Vagina (tissue), 2 donors: Measurements from ENCODE around the gene MTCL3.

Source experiments
- DNase-seq, 2 donors: peaks; one replicate each; pipeline ENCODE4 v3.0.0-alpha.2; 2017; ENCODE audit errors: extremely low spot score in 2 of 2
- H3K27ac ChIP-seq: fragments of 200-600 bp; sonication (generic); one replicate; pipeline ENCODE4 v1.5.1; 2019
- H3K27me3 ChIP-seq: fragments of 200-600 bp; sonication (generic); one replicate; pipeline ENCODE4 v1.5.1; 2019
- H3K36me3 ChIP-seq, 2 donors: fragments of 200-600 bp; sonication (generic); one replicate each; pipeline ENCODE4 v1.5.1; 2017 to 2019
- H3K4me1 ChIP-seq: fragments of 200-600 bp; sonication (generic); one replicate; pipeline ENCODE4 v1.5.1; 2019
- H3K4me3 ChIP-seq, 2 donors: fragments of 200-600 bp; sonication (generic); 1 replicate in 1 of 2; 2 replicates in 1 of 2; pipeline ENCODE4 v1.5.1; 2016 to 2019
- H3K9me3 ChIP-seq: fragments of 200-600 bp; sonication (generic); one replicate; pipeline ENCODE4 v1.5.1; 2019
- CTCF ChIP-seq, 3 experiments: fragments of 450-650 bp in 2 of 3; fragments of 200-600 bp in 1 of 3; sonication (generic) in 1 of 3; IDR thresholded peaks; one replicate each; pipeline ENCODE4 v1.5.1; 2017 to 2019; ENCODE audit warnings: antibody characterized with exemption in 3 of 3, mild to moderate bottlenecking in 2 of 3, moderate library complexity in 2 of 3
- POLR2A ChIP-seq, 2 donors: fragments of 450-650 bp; IDR thresholded peaks; one replicate each; pipeline ENCODE4 v1.6.1; 2017; ENCODE audit warnings: antibody characterized with exemption in 2 of 2, mild to moderate bottlenecking in 2 of 2, moderate library complexity in 2 of 2
- POLR2AphosphoS5 ChIP-seq, 2 donors: sonication (generic); formaldehyde crosslinking; IDR thresholded peaks; one replicate each; pipeline ENCODE4 v1.9.0; 2017; ENCODE audit warnings: antibody characterized with exemption in 2 of 2, mild to moderate bottlenecking in 2 of 2, low read depth in 1 of 2; ENCODE audit not compliant: insufficient read depth in 1 of 2
- intact Hi-C: fragments of 100-400 bp; cut with DNase I; formaldehyde crosslinking; loops from one replicate; pipeline ENCODE4 v1.15.1; 2023

MTCL3 gene

GRCh38 chr6:127515794-127516661 is 3.1 kb downstream of the MTCL3 start:
- H3K27ac ChIP-seq = peak overlapping the region; percentile 1
- no peaks in the 10 kb centered on the region for H3K27me3 ChIP-seq
- H3K9me3 ChIP-seq = no peaks in the 10 kb centered on the region
- intact Hi-C loops = no loop called here
- no peaks in the 10 kb centered on the region for H3K36me3 ChIP-seq
- peaks cover 33% of the 10 kb centered on the region for H3K4me1 ChIP-seq
- peak overlapping the region; percentile 57 to 69 for H3K4me3 ChIP-seq
- TF ChIP-seq POLR2A (IDR thresholded peaks at IDR 0.05) (no peak), POLR2AphosphoS5 (IDR thresholded peaks at IDR 0.05; ENCODE audit: insufficient read depth in 1 of 2, low read depth in 1 of 2) (peak in 1 of 2 donors; percentile 23), CTCF (IDR thresholded peaks at IDR 0.05) (peak in 1 of 3 experiments; percentile 24)
- DNase-seq = no peak

- no peaks in the 10 kb centered on the region for H3K9me3 ChIP-seq
- H3K4me3 ChIP-seq = peak overlapping the region; percentile 57 to 69
- TF ChIP-seq POLR2A (IDR thresholded peaks at IDR 0.05) = no peak
- no peak for TF ChIP-seq CTCF (IDR thresholded peaks at IDR 0.05)
- no peak for TF ChIP-seq POLR2AphosphoS5 (IDR thresholded peaks at IDR 0.05; ENCODE audit: insufficient read depth in 1 of 2, low read depth in 1 of 2)
- H3K36me3 ChIP-seq = no peaks in the 10 kb centered on the region
- no peak for DNase-seq
- intact Hi-C loops = no loop called here
- no peaks in the 10 kb centered on the region for H3K27me3 ChIP-seq
- H3K4me1 ChIP-seq = peaks cover 33% of the 10 kb centered on the region
- H3K27ac ChIP-seq = no peak overlapping the region
Measured at GRCh38 chr6:127515234-127515793, 3.8 kb downstream of the MTCL3 start.

GRCh38 chr6:127514773-127515227 is 4.3 kb downstream of the MTCL3 start:
- peaks cover 33% of the 10 kb centered on the region for H3K4me1 ChIP-seq
- no peaks in the 10 kb centered on the region for H3K9me3 ChIP-seq
- DNase-seq = no peak
- TF ChIP-seq POLR2A (IDR thresholded peaks at IDR 0.05) (no peak), CTCF (IDR thresholded peaks at IDR 0.05) (no peak), POLR2AphosphoS5 (IDR thresholded peaks at IDR 0.05; ENCODE audit: insufficient read depth in 1 of 2, low read depth in 1 of 2) (no peak)
- intact Hi-C loops = no loop called here
- no peak overlapping the region for H3K27ac ChIP-seq
- H3K27me3 ChIP-seq = no peaks in the 10 kb centered on the region
- H3K36me3 ChIP-seq = no peaks in the 10 kb centered on the region
- peak overlapping the region; percentile 57 to 69 for H3K4me3 ChIP-seq

GRCh38 chr6:127514179-127514772 is 4.9 kb downstream of the MTCL3 start:
- intact Hi-C loops = no loop called here
- H3K27me3 ChIP-seq = no peaks in the 10 kb centered on the region
- DNase-seq = no peak
- H3K4me3 ChIP-seq = peak overlapping the region; percentile 57 to 69
- no peaks in the 10 kb centered on the region for H3K36me3 ChIP-seq
- peaks cover 33% of the 10 kb centered on the region for H3K4me1 ChIP-seq
- no peak overlapping the region for H3K27ac ChIP-seq
- TF ChIP-seq CTCF (IDR thresholded peaks at IDR 0.05) (no peak), POLR2AphosphoS5 (IDR thresholded peaks at IDR 0.05; ENCODE audit: insufficient read depth in 1 of 2, low read depth in 1 of 2) (no peak), POLR2A (IDR thresholded peaks at IDR 0.05) (no peak)
- H3K9me3 ChIP-seq = no peaks in the 10 kb centered on the region
